Measurements from ENCODE around the gene HPS5.
"Not testable (repeated sequence)": the region's sequence is repeated elsewhere in the genome, so short reads cannot be mapped to it uniquely, and the experiment has no call there.

The HPS5 gene

GRCh38 chr11:18321969-18322711, at the start of gene HPS5, which contains the start of gene GTF2H1:
Gene HPS5 (minus strand): TSS chr11:18322140. CDS start chr11:18317858, 4,282 bp downstream.
Gene GTF2H1 (plus strand): TSS chr11:18322567. CDS start chr11:18333075, 10,508 bp downstream.
- peak; percentile 50 to 88 for DNase-seq

GRCh38 chr11:18371279-18371678, 49.3 kb upstream of the HPS5 start:
- DNase-seq: no peak

- DNase-seq: no peak
These were observed 47.5 kb upstream of the HPS5 start for GRCh38 chr11:18369398-18369797.

GRCh38 chr11:18368221-18368620, 46.3 kb upstream of the HPS5 start:
- no peak for DNase-seq

GRCh38 chr11:18367431-18367830, 45.5 kb upstream of the HPS5 start:
- no peak for DNase-seq

- DNase-seq: no peak
These were observed 44.3 kb upstream of the HPS5 start for GRCh38 chr11:18366286-18366685.

GRCh38 chr11:18365741-18366140, 43.8 kb upstream of the HPS5 start:
- DNase-seq: no peak

- no peak for DNase-seq
These were observed 42.6 kb upstream of the HPS5 start for GRCh38 chr11:18364495-18365073.

GRCh38 chr11:18361154-18361553, 39.2 kb upstream of the HPS5 start:
- DNase-seq: no peak

GRCh38 chr11:18358646-18359045, 36.7 kb upstream of the HPS5 start:
- DNase-seq: no peak

- DNase-seq: no peak
These were observed 30.6 kb upstream of the HPS5 start for GRCh38 chr11:18352581-18352980.

GRCh38 chr11:18347471-18348125, 25.7 kb upstream of the HPS5 start:
- no peak for DNase-seq

GRCh38 chr11:18332891-18333290, 11.0 kb upstream of the HPS5 start:
- DNase-seq: no peak

- DNase-seq: no peak
These were observed 10.4 kb upstream of the HPS5 start for GRCh38 chr11:18332302-18332701.

GRCh38 chr11:18330921-18331320, 9.0 kb upstream of the HPS5 start:
- no peak for DNase-seq

GRCh38 chr11:18329196-18329870, 7.4 kb upstream of the HPS5 start:
- no peak for DNase-seq

- no peak for DNase-seq
These were observed 2.4 kb upstream of the HPS5 start for GRCh38 chr11:18324381-18324780.

GRCh38 chr11:18323881-18324280, 1.9 kb upstream of the HPS5 start:
- DNase-seq: not testable (repeated sequence)

GRCh38 chr11:18322818-18323570, 1.1 kb upstream of the HPS5 start:
- DNase-seq: no peak

GRCh38 chr11:18321578-18321968, 367 bp downstream of the HPS5 start:
- DNase-seq: no peak

GRCh38 chr11:18320617-18321016, 1.3 kb downstream of the HPS5 start:
- DNase-seq: no peak

GRCh38 chr11:18319914-18320313, 2.0 kb downstream of the HPS5 start:
- DNase-seq: no peak

- no peak for DNase-seq
These were observed 4.4 kb downstream of the HPS5 start for GRCh38 chr11:18317551-18317950.

All from cerebellar nuclear complex (tissue), 1 donor.